ENCODE results near the gene ALDH1L2. TPM values are rescaled to one million over a fixed set of nuclear protein-coding genes. Genes with fewer than 3 reads are reported as not detected.
"Not testable (repeated sequence)": the region's sequence is repeated elsewhere in the genome, so short reads cannot be mapped to it uniquely, and the experiment has no call there.

Gene ALDH1L2
- total RNA-seq, 2 donors from 2014 or later, result 25.1 to 56.8 TPM

- intact Hi-C loops (cut with DNase I), result loop anchor here in 1 of 2 donors (5.0 kb wide), 1 partner anchor 1076 kb away; no protein-coding TSS in a partner anchor
Observed at GRCh38 chr12:104998423-104999346, 85.6 kb downstream of the ALDH1L2 start.

GRCh38 chr12:104997541-104997940 is 86.7 kb downstream of the ALDH1L2 start:
- no peak for DNase-seq (ENCODE audit: low spot score)
- intact Hi-C loops (cut with DNase I), result loop anchor here in 1 of 2 donors (5.0 kb wide), 1 partner anchor 1075 kb away; no protein-coding TSS in a partner anchor

More at GRCh38 chr12:104998423-104999346, 85.6 kb downstream of the ALDH1L2 start:
- no peak for DNase-seq (ENCODE audit: low spot score)

DNA sequence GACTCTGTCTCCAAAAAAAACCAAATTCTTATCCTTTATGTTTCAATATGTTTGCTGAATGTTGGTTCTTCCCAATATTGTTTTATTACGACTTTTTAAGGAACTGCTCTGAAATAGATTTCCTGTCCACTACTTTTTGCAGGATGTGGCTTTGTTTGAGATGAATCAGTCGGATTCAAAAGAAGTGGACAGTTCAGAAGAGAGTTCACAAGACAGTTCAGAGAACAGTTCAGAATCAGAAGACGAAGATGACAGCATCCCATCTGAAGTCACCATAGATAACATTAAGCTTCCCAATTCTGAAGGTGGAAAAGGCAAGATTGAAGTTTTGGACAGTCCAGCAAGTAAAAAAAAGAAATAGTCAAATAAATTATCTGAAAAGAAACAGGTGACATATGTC is 89.9 kb downstream of the ALDH1L2 start:
- DNase-seq (ENCODE audit: low spot score), result no peak
- intact Hi-C loops (cut with DNase I), result no loop called here

GRCh38 chr12:104991565-104992128 is 92.6 kb downstream of the ALDH1L2 start:
- intact Hi-C loops (cut with DNase I), result no loop called here
- DNase-seq (ENCODE audit: low spot score), result no peak

DNA sequence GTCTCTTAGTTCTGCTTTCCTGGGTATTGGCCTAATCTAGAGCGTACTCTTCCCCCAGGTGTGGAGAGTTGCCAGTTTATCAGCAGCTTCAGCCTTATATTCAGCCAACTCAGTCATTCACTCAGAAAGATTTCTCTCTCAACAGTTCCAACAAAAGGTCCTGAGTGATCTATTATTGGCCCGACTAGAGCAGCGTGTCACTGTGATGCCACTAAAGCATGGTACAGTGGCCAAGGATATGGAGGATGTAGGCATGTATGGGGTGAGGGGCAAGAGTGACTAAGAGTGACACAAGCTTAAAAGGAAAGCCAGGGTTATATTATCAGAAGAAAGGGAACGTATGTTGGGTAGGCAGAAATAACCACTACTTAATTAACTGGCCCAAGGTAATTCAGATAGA is 93.3 kb downstream of the ALDH1L2 start:
- no peak for DNase-seq (ENCODE audit: low spot score)
- intact Hi-C loops (cut with DNase I), result no loop called here

GRCh38 chr12:104986022-104986941 is 98.0 kb downstream of the ALDH1L2 start, which contains the start of gene NOPCHAP1:
Gene NOPCHAP1 (plus strand): TSS chr12:104986316. CDS start chr12:104986353, 37 bp downstream.
- DNase-seq (ENCODE audit: low spot score), result peak; percentile 97
- intact Hi-C loops (cut with DNase I), result no loop called here

DNA sequence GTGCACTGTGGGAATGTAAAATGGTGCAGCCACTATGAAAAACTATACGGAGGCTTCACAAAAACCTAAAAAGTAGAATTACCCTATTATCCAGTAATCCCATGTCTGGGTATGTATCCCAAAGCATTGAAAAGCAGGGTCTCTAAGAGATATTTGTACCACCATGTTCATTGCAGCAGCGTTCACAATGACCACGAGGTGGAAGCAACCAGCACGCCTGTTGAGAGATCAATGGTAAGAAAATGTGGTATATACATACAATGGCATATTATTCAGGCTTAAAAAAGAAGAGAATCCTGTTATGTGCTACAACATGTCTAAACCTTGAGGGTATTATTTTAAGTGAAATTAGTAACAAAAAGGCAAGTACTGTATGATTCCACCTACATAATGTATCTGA is 99.1 kb downstream of the ALDH1L2 start:
- intact Hi-C loops (cut with DNase I), result no loop called here
- DNase-seq (ENCODE audit: low spot score), result no peak

DNA sequence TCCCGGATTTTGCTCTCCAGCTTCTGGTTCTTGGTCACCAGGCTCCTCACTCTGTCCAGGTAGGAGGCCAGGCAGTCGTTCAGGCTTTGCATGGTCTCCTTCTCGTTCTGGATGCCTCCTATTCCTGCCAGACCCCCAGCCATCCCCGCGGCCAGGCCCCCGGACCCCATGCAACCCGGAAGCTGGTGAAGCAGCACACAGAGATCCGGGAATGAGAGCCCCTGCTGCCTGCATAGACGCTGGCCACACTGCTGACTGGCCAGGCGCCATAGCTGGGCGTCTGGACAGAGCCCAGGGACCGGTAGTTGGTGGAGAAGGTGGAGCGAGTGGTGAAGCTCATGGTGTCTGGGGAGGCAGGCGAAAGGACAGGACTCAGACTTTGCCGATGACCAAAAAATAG is 106.6 kb downstream of the ALDH1L2 start:
- intact Hi-C loops (cut with DNase I); DNase-seq (ENCODE audit: low spot score): not testable (repeated sequence)

DNA sequence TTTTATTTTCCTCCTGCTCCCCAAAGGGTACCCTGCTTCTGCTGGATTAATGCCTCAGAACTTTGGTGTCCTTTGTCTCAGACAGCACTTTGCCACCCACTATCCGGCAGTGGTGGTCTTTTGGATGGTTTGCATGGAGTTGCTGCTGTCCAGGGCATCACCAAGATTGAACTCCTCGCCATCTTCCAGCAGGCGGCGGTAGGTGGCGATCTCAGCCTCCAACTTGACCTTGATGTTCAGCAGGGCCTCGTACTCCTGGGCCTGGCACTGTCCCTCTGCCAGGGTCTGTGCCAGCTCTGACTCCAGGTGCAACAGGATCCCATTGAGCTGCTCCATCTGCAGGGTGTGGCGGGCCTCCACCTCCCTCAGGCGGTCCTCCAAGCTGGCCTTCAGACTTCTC is 107.6 kb downstream of the ALDH1L2 start:
- intact Hi-C loops (cut with DNase I), result no loop called here
- no peak for DNase-seq (ENCODE audit: low spot score)

- no peak for DNase-seq (ENCODE audit: low spot score)
- intact Hi-C loops (cut with DNase I), result no loop called here
Observed at GRCh38 chr12:104975587-104976343, 108.5 kb downstream of the ALDH1L2 start.

GRCh38 chr12:104974626-104975290 is 109.5 kb downstream of the ALDH1L2 start:
- no peak for DNase-seq (ENCODE audit: low spot score)
- intact Hi-C loops (cut with DNase I), result no loop called here

GRCh38 chr12:104973250-104973649 is 111.0 kb downstream of the ALDH1L2 start:
- no peak for DNase-seq (ENCODE audit: low spot score)
- intact Hi-C loops (cut with DNase I), result no loop called here

DNA sequence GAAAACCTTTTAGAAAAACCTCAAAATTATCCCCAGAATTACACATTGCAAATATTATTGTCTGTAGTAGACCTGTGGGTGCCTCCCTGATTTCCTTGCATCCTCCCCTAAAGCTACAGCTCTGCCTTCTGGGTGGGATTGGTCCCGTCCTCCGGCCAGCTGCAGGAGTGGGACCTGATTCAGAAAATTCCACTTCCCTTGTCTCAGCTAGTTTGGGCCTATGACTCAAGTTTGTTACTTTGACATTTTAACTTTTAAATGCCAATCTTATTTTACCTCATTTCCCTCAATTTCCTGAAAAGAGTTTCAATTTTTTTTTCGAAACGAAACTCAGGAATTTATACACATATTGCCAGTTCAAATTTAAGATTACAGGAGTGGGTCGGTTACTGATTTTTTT is 113.0 kb downstream of the ALDH1L2 start:
- DNase-seq (ENCODE audit: low spot score), result no peak
- intact Hi-C loops (cut with DNase I), result no loop called here

Other genes with a start within 250 kb of the ALDH1L2 start
- 10 to 100 TPM; 47.2 to 63.5 TPM for gene SLC41A2, start 126.2 kb downstream of the ALDH1L2 start, total RNA-seq
- gene NOPCHAP1, start 98.1 kb downstream of the ALDH1L2 start, total RNA-seq, result 10 to 100 TPM; 15.3 to 16.5 TPM
- gene WASHC4, start 23.3 kb upstream of the ALDH1L2 start, total RNA-seq, result 10 to 100 TPM; 54.9 to 57.5 TPM
- gene APPL2, start 151.7 kb upstream of the ALDH1L2 start, total RNA-seq, result 10 to 100 TPM; 40.3 to 41.2 TPM
- 100 to 1,000 TPM; 120 to 138 TPM for gene C12orf75, start 246.2 kb upstream of the ALDH1L2 start, total RNA-seq

All from posterior vena cava (tissue), 2 donors.